Stimulated activated CD8-positive, alpha-beta memory T cell treated with anti-CD3 and anti-CD28 coated beads, Interleukin-4, amount 100 ng/mL, for 1 hour (primary cell): Measurements from ENCODE around the gene EMSY.

ENCODE experiments used
- DNase-seq, 2 donors: peaks; one replicate each; pipeline ENCODE4 v3.0.0-alpha.2; 2020; ENCODE audit warnings: low read depth in 2 of 2, low spot score in 1 of 2

The EMSY gene

GRCh38 chr11:76513654-76514034, 68.8 kb downstream of the EMSY start:
- no peak for DNase-seq

GRCh38 chr11:76515494-76515893, 70.7 kb downstream of the EMSY start:
- no peak for DNase-seq

- DNase-seq: no peak
Observed at GRCh38 chr11:76523147-76523546, 78.3 kb downstream of the EMSY start.

DNA sequence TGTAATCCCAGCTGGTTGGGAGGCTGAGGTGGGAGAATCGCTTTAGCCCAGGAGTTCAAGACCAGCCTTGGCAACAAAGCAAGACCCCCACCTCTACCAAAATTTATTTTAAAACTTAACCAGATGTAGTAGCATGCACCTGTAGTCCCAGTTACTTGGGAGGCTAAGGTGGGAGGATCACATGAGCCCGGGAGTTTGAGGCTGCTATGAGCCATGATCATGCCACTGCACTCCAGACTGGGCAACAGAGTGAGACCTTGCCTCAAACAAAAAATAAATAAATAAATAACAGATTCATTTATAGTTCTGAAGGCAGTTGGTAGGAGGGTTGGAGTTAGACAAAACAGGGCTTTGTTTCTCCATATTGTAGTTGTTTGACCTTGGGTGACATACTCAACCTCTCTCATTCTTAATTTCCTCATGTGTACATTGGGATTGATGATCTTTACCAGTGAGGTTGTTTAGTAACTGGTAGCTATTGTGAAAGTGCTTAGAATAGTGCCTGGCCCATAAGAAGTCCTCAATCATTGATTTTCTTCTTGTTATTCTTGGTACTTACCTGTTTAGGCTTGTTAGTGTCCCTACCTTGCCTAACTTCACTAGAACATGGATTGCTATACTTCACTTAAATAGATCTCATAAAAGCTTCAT, 79.1 kb downstream of the EMSY start:
- no peak for DNase-seq

DNA sequence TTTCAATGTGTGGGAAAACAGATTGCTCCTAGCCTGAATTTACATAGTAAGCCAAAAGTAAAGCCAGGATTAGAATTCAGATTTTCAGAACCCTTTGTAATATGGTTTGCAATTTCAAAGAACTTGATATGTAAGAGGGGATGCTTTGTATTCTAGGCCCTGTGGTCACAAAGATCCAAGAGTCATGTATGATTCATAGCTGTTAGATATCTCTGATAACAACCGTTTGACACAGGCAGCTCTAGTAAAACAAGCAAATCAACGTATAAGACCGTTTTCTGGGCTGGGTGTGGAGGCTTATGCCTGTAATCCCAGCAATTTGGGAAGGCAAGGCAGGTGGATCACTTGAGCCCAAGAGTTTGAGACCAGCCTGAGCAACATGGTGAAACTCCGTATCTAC, 79.6 kb downstream of the EMSY start:
- DNase-seq: no peak

DNA sequence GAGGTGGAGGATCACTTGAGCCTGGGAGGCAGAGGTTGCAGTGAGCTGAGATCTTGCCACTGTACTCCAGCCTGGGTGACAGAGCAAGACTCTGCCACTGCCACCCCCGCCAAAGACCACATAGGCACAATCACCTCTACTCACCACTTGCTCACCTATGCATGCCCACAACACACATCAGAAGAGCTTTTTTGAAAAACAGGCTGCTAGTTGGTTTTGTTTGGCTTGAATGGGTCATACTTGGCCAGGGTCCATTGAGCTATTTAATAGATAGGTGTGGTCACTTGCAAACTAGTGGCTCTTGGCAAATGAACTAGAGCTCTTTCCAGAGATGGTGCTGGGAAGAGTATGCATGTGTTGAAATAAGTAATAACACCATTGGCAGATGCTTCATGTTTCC, 80.1 kb downstream of the EMSY start:
- DNase-seq: no peak

- DNase-seq: no peak
Observed at GRCh38 chr11:76526878-76527277, 82.1 kb downstream of the EMSY start.

DNA sequence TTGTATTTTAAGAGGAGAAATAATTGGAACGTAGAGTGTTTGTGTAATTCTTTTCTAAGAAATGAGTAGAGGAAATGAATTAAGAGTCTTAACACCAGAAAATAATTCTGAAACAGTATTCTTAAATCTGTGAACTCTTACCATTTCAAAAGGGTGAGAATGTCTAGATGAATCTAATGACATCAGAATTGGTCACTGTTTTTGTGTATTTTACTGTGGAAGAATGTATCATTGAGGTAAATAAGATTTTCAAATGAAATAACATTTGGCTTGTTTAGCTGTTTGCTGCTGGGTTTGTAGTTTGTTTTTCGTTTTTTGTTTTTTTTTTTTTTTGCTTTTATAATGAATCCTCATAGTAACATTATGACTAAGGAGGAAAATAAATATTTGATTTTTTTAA, 97.6 kb downstream of the EMSY start:
- DNase-seq: no peak

GRCh38 chr11:76543006-76543703, 98.3 kb downstream of the EMSY start:
- DNase-seq: no peak

DNA sequence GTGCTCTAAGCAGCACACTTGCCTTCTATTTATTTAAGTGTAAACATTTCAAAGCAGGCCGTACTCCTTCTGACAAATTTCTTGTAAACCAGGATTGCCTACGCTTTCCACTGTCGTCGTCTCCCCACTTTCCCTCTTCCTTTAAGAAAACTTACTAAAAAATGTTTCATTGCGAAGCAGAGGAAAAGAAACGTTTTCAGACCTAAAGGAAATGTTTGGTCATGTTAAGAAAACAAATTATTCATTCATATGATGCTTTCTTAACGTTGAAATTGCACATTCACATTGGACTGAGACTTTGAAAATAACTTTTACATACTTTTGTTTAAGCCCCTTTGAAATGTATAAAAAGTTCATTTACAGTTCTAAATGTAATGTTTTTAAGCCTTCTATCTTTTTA, 106.0 kb downstream of the EMSY start:
- DNase-seq: no peak

- DNase-seq: no peak
Observed at GRCh38 chr11:76551400-76551799, 106.6 kb downstream of the EMSY start.

GRCh38 chr11:76552987-76553386, 108.2 kb downstream of the EMSY start:
- DNase-seq: no peak

DNA sequence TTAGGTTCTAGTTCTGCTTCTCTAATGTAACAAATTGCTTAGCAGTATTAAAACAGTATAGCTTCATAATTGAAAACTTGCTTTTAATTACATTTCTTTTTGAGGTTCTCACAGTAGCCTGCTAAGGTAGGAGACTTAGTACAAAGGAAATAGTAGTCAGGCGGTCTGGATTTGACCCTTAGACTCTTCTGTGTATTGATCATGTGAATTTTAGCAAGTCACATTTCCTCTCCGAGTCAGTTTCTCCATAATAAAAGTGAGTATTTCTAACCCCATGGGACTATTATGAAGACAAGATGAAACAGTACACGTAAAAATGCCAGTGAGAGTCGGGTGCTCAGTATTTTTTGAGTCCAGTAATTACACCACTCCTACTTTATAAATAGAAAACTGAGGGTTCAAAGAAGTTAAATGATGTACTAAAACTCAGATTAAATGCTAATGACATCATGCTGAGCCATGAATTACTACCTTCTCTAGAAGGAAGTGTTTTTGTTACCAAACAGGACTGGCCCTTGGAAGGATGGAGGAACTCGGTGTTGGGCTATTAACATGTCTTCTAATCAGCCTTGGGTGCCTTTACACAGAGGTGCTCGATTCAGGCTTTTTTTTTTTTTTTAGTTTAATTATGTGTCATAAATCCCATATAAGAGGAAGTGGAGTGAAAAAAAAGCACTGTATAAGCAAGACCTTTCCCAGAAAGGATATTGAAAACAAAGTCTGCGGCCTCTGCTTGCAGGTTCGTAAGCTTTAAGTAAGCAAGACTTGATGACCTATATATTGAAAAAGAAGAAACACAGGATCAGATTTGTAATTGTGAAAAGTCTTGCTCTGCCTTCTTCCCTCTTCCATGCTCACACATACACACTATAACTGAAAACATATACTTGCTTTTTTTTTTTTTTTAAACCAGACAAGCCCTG, 109.0 kb downstream of the EMSY start:
- DNase-seq: no peak

- no peak for DNase-seq
Observed at GRCh38 chr11:76554767-76555166, 109.9 kb downstream of the EMSY start.

DNA sequence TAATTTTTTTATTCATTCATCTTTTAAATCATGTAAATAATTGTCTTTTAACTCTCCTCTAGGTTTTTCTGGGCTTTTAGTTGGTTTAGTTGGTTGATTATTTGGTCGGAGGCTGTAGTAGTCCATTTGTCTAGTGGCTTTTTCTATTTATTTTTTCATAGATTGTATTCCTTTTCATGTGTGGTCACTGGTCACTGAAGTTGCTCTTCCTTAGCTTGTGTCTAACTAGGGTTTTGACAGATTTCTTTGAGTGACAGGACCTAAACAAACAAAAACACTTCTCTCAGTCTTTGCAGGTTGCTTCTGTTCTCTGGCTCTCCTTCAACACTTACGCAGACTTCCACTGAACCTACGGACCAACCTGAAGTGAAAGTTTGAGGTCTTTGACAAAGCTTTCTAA, 112.6 kb downstream of the EMSY start:
- no peak for DNase-seq

- DNase-seq: no peak
Observed at GRCh38 chr11:76558473-76558872, 113.7 kb downstream of the EMSY start.

DNA sequence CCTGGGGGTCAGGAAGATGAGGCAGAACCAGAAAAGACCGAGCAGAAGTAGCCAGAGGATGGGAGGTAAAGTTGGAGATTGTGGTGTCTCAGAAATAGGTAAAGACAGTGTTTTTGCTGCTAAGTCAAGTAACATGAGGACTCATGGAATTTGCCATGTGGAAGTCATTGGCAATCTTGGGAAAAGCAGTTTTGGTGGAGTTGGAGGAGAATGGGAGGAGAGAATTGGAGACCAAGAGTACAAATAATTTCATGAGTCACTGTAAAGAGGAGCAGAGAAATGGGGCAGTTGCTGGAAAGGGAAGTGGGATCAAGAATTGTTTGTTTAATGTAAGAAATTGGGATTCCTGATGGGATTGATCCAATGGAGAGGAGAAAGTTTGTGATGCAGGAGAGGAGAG, 114.1 kb downstream of the EMSY start:
- DNase-seq: no peak

DNA sequence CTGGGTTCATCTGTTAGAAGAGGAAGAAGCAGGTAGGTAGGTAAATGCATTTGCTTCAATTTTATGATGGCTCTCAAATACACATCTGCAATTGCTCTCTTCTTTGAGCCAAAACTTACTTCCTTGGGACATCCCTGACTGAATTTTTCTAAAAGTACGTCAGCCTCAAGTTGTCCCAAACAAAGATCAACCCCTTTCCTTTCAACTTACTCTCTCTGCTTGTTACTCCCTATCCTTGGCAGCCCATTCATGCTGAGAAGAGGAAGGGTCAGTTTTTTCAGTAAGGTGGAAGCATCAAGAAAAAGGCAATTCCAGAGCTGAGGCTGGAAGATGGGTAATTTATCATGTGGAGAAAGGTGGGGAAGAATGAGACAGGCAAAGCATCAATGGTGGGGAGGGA, 114.5 kb downstream of the EMSY start:
- DNase-seq: no peak

- DNase-seq: no peak
Observed at GRCh38 chr11:76560219-76560618, 115.4 kb downstream of the EMSY start.

DNA sequence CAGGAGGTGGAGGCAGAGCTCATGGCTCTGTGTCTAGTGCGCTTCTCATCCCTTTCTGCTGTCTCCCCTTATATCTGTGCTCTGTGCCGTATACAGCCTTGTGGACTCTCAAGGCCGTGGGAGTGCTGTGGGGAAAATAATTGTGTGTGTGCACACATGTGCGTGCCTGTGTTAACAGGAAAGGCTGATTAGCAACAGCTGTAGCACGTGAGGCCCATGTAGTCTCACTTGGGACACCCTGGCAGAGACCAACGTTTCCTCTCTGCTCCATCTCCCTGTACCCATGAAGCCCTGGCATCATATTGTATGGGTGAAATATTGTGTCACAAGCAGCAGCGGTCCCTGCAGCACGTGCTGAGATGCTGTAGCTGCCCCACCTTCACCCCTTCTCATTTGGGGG, 116.4 kb downstream of the EMSY start:
- no peak for DNase-seq

GRCh38 chr11:76562541-76562940, 117.7 kb downstream of the EMSY start:
- DNase-seq: no peak

GRCh38 chr11:76564364-76564763, 119.5 kb downstream of the EMSY start:
- DNase-seq: no peak
